MV-4-11 (cell line): ENCODE measurements around the gene STBD1.
"Not testable (repeated sequence)": the region's sequence is repeated elsewhere in the genome, so short reads cannot be mapped to it uniquely, and the experiment has no call there.

Experiments used
- DNase-seq: peaks from one replicate; lab custom pipeline; 2025; lab: John Stamatoyannopoulos, UW

The STBD1 gene

GRCh38 chr4:76325072-76325471 is 18.5 kb downstream of the STBD1 start:
- no peak for DNase-seq

- no peak for DNase-seq
These were observed 20.0 kb downstream of the STBD1 start for GRCh38 chr4:76326515-76326914.

GRCh38 chr4:76334885-76335284 is 28.4 kb downstream of the STBD1 start:
- no peak for DNase-seq

- peak; percentile 29 for DNase-seq
These were observed 32.8 kb downstream of the STBD1 start for GRCh38 chr4:76339364-76339763.

- peak; percentile 69 for DNase-seq
These were observed 34.5 kb downstream of the STBD1 start for GRCh38 chr4:76341063-76341462.

GRCh38 chr4:76342191-76342590 is 35.7 kb downstream of the STBD1 start:
- no peak for DNase-seq

GRCh38 chr4:76342803-76343202 is 36.3 kb downstream of the STBD1 start:
- no peak for DNase-seq

GRCh38 chr4:76354517-76355473 is 48.3 kb downstream of the STBD1 start:
- DNase-seq: peak; percentile 11

- DNase-seq: no peak
These were observed 51.4 kb downstream of the STBD1 start for GRCh38 chr4:76357981-76358380.

GRCh38 chr4:76359881-76360466 is 53.4 kb downstream of the STBD1 start:
- DNase-seq: not testable (repeated sequence)
